Stimulated activated CD4-positive, alpha-beta T cell treated with anti-CD3 and anti-CD28 coated beads, Interleukin-1b, Interleukin-23, amount 100 ng/mL, for 24 hours (primary cell): ENCODE results near the gene KLLN.
"Not testable (repeated sequence)": the region's sequence is repeated elsewhere in the genome, so short reads cannot be mapped to it uniquely, and the experiment has no call there.

Source experiments
- DNase-seq, 4 experiments: peaks; one replicate each; pipeline ENCODE4 v3.0.0-alpha.2; 2020; ENCODE audit warnings: low read depth in 4 of 4, low spot score in 1 of 4

KLLN gene

GRCh38 chr10:87867453-87867852 is 4.1 kb upstream of the KLLN start:
- DNase-seq, result no peak

DNA sequence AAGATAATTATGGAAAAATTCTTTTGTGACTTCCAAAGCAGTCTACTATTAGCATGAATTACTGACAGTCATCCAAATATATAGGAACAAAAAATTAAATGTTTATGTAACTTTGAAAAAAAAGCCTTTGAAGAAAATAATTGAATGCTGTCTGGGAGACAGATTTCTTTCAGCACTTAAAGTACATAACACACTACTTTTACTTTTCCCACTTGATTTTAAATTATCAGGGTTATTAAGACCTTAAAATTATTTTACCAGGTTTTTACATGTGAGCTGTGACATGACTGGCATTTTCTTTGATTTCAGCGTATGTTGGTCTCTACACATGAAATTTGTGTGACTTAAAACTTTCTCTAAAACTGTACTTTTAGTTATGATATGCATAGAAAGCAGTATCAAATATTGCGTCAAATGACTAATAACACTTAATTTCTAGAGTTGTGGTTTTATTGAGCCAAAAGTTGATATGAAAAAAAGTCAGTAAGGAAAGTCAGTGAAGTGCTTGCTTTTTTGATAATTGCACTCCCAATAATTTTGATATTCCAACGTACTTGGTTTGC is 3.2 kb upstream of the KLLN start:
- DNase-seq, result no peak

DNA sequence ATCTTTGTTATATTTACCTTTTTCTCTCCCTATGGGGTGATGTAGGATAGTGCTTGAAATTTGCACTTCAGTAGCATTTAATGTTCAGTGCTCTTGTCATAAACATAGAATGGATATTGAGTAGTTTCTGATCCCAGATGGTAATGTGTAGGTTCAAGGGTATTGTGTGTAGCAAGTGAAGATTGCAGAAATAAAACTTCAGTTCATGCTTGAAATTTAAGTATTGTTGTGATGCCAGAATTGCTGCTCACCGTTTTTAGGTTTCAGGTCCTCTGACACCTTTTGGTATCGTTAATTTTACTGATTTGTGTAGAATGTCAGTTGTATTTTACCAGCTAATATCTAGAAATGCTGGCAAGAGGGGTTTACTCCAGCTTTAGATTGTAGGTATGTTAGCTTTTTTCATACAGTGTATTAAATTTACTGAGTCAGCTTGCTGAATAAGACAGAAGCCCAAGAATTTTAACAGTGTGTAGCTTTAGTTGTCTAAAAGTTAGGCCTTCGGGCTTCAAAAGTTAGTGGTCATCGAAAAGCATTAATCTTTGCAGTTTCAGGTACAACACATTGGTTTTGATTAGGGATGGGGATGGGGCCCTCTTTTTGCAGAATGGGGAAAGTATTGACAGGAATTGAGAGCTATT is 2.0 kb upstream of the KLLN start:
- DNase-seq, result no peak

DNA sequence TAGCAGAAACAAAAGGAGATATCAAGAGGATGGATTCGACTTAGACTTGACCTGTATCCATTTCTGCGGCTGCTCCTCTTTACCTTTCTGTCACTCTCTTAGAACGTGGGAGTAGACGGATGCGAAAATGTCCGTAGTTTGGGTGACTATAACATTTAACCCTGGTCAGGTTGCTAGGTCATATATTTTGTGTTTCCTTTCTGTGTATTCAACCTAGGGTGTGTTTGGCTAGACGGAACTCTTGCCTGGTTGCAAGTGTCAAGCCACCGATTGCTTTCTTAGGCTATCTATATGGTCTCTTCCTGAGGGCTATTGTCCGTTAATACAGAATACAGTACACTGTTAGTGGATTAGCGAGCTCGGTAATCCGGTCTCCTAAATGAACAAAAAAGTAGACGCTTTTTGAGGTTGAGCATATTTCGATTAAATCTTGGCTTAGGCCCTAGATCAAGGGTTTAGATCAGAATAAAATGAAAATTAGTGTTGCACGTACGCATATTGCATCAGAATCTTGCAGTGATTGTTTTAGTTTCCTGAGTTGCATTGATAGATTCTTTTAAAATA is 1.2 kb upstream of the KLLN start:
- no peak for DNase-seq

- peak in 1 of 4 experiments; percentile 12 for DNase-seq
Measured at GRCh38 chr10:87863951-87864495, 690 bp upstream of the KLLN start.

- DNase-seq, result peak in 1 of 4 experiments; percentile 54
Measured at GRCh38 chr10:87862679-87863052, 667 bp downstream of the KLLN start.

- DNase-seq, result peak; percentile 75 to 89 (median 85)
Measured at GRCh38 chr10:87861953-87862678, 1.2 kb downstream of the KLLN start.

DNA sequence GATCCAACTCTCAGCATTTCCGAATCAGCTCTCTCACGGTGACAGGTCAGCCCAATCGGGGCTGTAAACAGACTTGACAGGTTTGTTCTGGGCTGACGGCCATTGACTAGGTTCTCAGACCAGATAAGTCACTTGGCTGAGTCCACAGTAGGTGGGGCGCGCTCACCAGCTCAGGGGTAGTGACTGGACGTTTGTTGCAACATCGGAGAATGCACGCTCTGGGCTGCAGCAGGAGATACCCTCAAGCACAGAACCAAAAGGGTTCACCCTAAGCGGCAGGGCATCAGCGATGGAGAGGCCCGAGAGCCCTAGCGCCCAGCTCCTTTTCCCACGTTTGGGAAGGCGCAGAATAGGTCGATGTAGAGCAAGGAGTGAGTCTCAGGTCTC is 1.8 kb downstream of the KLLN start:
- no peak for DNase-seq

GRCh38 chr10:87860816-87861403 is 2.4 kb downstream of the KLLN start:
- DNase-seq, result no peak

DNA sequence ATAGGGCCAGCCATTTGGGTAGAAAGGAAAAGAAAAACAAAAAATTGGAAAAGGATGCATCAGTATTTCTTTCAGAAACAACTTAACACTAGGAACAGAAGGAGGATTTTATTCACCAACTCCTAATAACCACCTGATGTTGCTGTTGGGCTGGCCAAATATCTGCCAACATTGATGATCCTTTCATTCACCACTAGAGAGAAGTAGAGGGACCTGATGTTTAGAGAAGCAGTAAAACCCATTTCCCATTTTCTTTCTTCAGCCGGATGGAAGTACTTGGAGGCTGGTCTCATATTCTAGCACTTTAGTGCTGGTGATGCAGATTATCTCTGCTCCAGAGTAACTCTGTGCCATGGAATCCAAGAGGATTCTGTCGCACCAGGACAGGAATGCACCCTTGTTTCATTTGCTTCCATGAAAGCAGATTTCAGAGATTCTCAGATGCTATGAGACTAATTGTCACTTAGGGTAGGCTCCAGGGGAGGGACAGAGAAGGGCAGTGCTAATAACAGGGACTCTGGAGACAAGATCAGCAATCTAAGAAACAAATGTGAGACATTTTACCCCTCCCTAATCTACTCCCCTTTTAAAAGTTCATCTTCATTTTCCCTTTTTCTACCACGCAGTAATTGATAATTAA is 3.1 kb downstream of the KLLN start:
- no peak for DNase-seq

DNA sequence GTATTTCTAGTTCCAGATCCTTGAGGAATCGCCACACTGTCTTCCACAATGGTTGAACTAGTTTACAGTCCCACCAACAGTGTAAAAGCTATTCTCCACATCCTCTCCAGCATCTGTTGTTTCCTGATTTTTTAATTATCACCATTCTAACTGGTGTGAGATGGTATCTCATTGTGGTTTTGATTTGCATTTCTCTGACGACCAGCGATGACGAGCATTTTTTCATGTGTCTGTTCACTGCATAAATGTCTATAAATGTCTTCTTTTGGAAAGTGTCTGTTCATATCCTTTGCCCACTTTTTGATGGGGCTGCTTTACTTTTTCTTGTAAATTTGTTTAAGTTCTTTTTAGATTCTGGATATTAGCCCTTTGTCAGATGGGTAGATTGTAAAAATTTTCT is 7.7 kb downstream of the KLLN start:
- DNase-seq, result not testable (repeated sequence)

DNA sequence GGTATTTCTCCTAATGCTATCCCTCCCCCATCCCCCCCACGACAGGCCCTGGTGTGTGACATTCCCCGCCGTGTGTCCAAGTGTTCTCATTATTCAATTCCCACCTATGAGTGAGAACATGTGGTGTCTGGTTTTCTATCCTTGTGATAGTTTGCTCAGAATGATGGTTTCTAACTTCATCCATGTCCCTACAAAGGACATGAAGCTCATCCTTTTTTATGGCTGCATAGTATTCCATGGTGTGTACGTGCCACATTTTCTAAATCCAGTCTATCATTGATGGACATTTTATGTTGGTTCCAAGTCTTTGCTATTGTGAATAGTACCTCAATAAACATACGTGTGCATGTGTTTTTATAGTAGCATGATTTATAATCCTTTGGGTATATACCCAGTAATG is 8.1 kb downstream of the KLLN start:
- DNase-seq, result not testable (repeated sequence)

DNA sequence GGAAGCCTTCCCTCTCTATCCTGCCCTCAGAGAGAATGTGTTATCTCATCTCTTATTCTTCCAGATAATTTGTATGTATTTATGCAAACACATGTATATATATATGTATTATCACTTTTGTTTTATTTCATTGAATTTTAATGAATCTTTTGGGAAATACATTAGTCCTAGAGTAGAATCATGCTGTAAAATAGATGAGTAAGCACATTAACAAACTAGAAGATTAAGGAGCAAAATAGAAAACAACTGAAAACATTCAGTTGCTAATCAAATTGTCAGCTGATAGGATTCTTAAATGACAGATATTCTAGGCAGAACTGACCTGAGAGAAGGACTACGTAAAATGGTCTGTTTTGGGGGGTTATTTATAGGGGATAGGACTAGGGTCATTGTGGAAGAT is 11.2 kb downstream of the KLLN start:
- DNase-seq, result no peak

GRCh38 chr10:87850742-87851205 is 12.6 kb downstream of the KLLN start:
- peak in 2 of 4 experiments; percentile 7 to 31 for DNase-seq

- no peak for DNase-seq
Measured at GRCh38 chr10:87849001-87849400, 14.3 kb downstream of the KLLN start.

- no peak for DNase-seq
Measured at GRCh38 chr10:87847550-87847949, 15.8 kb downstream of the KLLN start.

- not testable (repeated sequence) for DNase-seq
Measured at GRCh38 chr10:87846711-87847110, 16.6 kb downstream of the KLLN start.

DNA sequence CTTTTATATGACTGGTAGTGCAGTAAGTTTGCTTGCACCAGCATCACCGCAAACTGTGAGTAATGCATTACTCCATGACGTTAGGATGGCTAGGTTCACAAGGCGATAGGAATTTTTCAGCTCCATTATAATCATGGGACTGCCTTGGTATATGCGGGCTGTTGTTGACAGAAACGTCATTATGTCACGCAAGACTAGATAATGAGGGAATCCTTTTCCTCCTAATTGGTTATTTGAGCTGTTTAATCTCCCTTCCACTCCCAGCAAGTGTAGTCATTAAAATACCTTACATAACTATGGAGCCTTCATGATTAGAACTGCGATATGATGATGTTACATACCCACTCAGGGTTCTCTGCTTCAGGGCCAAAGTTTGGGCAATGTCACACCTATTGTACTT is 17.3 kb downstream of the KLLN start:
- DNase-seq, result no peak

- DNase-seq, result no peak
Measured at GRCh38 chr10:87845624-87845998, 17.7 kb downstream of the KLLN start.

DNA sequence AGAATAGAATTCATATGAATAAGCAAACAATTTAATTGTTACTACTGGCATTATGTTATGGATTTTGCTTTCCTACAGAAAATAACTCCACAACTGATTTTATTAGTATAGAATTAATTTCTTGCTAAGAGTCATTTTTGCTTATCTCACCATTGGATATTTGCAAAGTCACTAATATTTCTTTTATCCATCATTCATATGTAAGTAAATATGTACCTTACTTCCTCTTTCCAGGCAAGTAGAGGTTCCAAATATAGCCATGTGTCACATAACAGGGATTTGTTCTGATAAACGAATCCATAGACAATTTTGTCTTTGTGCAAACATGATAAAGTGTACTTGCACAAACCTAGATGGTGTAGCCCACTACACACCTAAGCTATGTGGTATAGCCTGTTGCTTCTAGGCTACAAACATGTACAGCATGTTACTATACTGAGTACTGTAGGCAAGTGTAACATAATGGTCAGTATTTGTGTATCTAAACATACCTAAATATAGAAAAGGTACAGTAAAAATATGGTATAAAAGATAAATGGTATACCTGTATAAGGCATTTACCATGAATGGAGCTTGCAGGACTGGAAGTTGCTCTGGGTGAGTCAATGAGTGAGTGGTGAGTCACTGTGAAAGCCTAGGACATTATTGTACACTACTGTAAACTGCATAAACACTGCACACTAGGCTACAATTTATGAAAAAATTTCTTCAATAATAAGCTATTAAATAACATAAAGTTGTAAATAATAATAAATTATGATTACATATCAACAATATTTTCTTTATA is 18.3 kb downstream of the KLLN start:
- DNase-seq, result no peak
